Glutamatergic neuron (in vitro differentiated cells): Measurements from ENCODE around the gene CSGALNACT2. TPM values are rescaled to one million over a fixed set of nuclear protein-coding genes. Genes with fewer than 3 reads are reported as not detected.
"Not testable (repeated sequence)": the region's sequence is repeated elsewhere in the genome, so short reads cannot be mapped to it uniquely, and the experiment has no call there.

ENCODE experiments used
- DNase-seq: peaks from one replicate; pipeline ENCODE4 v3.0.0; 2022
- H3K27ac Mint-ChIP-seq: one replicate; pipeline ENCODE4 v1.8.0; 2020; ENCODE audit warnings: mild to moderate bottlenecking, mixed read lengths, inconsistent platforms; ENCODE audit not compliant: unreplicated experiment
- H3K27me3 Mint-ChIP-seq: one replicate; pipeline ENCODE4 v1.8.0; 2020; ENCODE audit warnings: mild to moderate bottlenecking, moderate library complexity, mixed read lengths, inconsistent platforms; ENCODE audit not compliant: unreplicated experiment
- H3K36me3 Mint-ChIP-seq: one replicate; pipeline ENCODE4 v1.8.0; 2020; ENCODE audit warnings: mild to moderate bottlenecking, mixed read lengths, inconsistent platforms; ENCODE audit not compliant: unreplicated experiment
- H3K4me1 Mint-ChIP-seq: one replicate; pipeline ENCODE4 v1.8.0; 2020; ENCODE audit warnings: mild to moderate bottlenecking, low read depth, mixed read lengths, inconsistent platforms; ENCODE audit not compliant: unreplicated experiment
- H3K4me3 Mint-ChIP-seq: one replicate; pipeline ENCODE4 v1.8.0; 2020; ENCODE audit warnings: mild to moderate bottlenecking, mixed read lengths, inconsistent platforms; ENCODE audit not compliant: unreplicated experiment
- H3K9me3 Mint-ChIP-seq: one replicate; pipeline ENCODE4 v1.8.0; 2020; ENCODE audit warnings: mild to moderate bottlenecking, moderate library complexity, mixed read lengths, inconsistent platforms; ENCODE audit not compliant: unreplicated experiment
- total RNA-seq: library from RNA; stranded (reverse); fragmentation: NEBNext Ultra II Directional; extraction: Animal tissue kit (Norgen Biotek cat#: 25700); gene quantifications from one replicate; pipeline ENCODE4 v1.2.1, GENCODE V29; 2021; ENCODE audit not compliant: unreplicated experiment
- TF ChIP-seq, protein P1 (sequence below): fragments of 200-600 bp; sonication (generic); IDR thresholded peaks from one replicate; pipeline ENCODE4 v1.5.0; 2021; ENCODE audit not compliant: partially characterized antibody, unreplicated experiment

CSGALNACT2 gene
- total RNA-seq, 1 donor from 2014 or later = 28.3 TPM

DNA sequence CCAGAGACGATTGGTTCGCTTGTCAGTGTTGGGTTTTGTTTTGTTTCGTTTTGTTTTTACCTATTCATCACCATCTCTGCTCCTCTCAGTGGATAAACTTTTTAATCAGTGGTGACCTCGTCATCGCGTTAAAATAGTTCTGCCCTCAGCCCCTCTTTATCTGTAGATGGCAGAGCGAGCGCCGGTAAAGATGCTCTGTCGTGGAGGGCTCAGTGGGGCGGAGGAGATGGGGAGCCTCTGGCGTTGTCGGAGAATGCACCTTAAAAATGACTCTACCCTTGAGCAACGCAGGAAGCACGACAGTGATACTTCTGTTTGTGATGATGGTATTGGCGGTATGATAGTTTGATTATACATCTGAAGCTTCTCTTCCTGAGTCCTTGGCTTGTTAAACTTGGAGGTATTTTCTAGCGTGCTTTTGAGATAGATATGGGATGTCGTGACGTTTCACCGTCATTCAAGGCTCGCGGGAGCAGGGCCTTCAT, 554 bp downstream of the CSGALNACT2 start:
- H3K27ac Mint-ChIP-seq = peak overlapping the region; percentile 92
- DNase-seq = peak; percentile 50
- TF ChIP-seq, protein P1, sequence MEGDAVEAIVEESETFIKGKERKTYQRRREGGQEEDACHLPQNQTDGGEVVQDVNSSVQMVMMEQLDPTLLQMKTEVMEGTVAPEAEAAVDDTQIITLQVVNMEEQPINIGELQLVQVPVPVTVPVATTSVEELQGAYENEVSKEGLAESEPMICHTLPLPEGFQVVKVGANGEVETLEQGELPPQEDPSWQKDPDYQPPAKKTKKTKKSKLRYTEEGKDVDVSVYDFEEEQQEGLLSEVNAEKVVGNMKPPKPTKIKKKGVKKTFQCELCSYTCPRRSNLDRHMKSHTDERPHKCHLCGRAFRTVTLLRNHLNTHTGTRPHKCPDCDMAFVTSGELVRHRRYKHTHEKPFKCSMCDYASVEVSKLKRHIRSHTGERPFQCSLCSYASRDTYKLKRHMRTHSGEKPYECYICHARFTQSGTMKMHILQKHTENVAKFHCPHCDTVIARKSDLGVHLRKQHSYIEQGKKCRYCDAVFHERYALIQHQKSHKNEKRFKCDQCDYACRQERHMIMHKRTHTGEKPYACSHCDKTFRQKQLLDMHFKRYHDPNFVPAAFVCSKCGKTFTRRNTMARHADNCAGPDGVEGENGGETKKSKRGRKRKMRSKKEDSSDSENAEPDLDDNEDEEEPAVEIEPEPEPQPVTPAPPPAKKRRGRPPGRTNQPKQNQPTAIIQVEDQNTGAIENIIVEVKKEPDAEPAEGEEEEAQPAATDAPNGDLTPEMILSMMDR = no peak
- peaks cover 32% of the 10 kb centered on the region for H3K4me1 Mint-ChIP-seq
- no peaks in the 10 kb centered on the region for H3K36me3 Mint-ChIP-seq
- peaks cover 18% of the 10 kb centered on the region for H3K27me3 Mint-ChIP-seq
- peaks cover 19% of the 10 kb centered on the region for H3K9me3 Mint-ChIP-seq
- peak overlapping the region; percentile 92 for H3K4me3 Mint-ChIP-seq

DNA sequence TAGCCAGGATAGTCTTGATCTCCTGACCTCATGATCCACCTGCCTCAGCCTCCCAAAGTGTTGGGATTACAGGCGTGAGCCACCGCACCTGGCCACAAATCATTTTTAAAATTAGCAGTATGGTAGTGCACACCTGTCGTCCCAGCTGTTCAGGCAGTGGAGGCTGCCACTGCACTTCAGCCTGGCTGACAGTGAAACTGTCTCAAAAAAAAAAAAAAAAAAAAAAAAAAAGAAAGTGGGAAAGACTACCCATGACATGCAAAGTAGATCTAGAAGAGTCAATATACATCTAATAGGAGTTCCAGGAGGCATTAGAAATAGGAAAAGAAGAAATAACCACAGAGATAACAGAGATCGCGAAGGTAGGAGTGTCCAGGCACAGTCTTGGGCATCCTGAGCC, 3.2 kb downstream of the CSGALNACT2 start:
- TF ChIP-seq, protein P1 = no peak
- Mint-ChIP-seq H3K9me3 (peaks cover 19% of the 10 kb centered on the region), H3K27ac (no peak overlapping the region), H3K27me3 (peaks cover 15% of the 10 kb centered on the region), H3K36me3 (no peaks in the 10 kb centered on the region), H3K4me1 (peaks cover 23% of the 10 kb centered on the region), H3K4me3 (no peak overlapping the region)
- no peak for DNase-seq

DNA sequence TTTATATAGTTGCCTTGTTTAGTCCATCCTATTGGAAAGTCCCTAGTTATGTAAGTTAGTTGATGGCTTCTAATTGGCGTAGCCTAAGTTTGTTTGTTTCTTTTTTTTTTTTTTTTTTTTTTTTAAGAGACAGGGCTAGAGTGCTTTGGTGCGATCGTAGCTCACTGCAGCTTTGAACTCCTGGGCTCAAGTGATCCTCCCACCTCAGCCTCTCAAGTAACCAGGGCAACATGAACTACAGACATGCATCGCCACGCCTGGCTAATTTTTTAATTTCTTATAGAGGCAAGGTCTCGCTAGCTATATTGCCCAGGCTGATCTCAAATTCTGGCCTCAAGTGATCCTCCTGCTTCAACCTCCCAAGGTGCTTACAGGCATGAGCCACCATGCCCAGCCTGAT, 7.1 kb downstream of the CSGALNACT2 start:
- Mint-ChIP-seq H3K27me3 (no peaks in the 10 kb centered on the region), H3K9me3 (peaks cover 3% of the 10 kb centered on the region), H3K4me3 (no peak overlapping the region), H3K4me1 (peaks cover 16% of the 10 kb centered on the region), H3K27ac (no peak overlapping the region), H3K36me3 (peaks cover 10% of the 10 kb centered on the region)
- no peak for DNase-seq
- TF ChIP-seq, protein P1 = no peak

DNA sequence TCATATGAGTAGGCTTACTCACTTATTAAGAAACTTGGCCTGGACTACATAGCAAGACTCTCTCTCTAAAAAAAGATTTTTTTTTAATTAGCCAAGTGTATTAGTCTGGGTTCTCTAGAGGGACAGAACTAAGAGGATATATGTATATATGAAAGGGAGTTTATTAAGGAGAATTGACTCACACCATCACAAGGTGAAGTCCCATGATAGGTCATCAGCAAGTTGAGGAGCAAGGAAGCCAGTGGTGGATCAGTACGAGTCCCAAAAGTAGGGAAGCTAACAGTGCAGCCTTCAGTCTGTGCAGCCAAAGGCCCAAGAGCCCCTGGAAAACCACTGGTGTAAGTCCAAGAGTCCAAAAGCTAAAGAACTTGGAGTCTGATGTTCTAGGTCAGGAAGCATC, 7.7 kb downstream of the CSGALNACT2 start:
- H3K27me3 Mint-ChIP-seq, DNase-seq, H3K4me3 Mint-ChIP-seq, H3K9me3 Mint-ChIP-seq, H3K27ac Mint-ChIP-seq, H3K36me3 Mint-ChIP-seq: not testable (repeated sequence)
- peaks cover 17% of the 10 kb centered on the region for H3K4me1 Mint-ChIP-seq

DNA sequence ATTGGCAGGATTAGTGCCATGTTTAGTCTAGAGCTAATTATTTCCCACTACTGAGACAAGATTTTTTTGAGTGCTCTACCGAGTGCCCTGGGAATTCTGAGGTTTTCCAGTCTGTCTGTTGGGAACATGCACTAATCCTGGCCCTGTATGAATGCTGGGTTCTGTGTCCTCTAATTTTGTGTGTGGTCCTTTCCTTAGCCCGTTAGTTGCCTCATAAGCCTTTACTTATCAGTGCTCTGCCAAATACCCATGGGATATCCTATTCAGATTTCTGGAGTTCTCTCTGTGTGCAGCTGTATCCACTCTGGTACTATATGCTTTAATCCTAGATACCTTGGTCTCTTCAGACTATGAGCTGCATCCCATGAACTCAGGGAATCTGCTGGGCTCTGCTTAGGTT, 13.1 kb downstream of the CSGALNACT2 start:
- TF ChIP-seq, protein P1 = no peak
- Mint-ChIP-seq H3K27ac (peak overlapping the region; percentile 75), H3K36me3 (peaks cover 10% of the 10 kb centered on the region), H3K27me3 (no peaks in the 10 kb centered on the region), H3K9me3 (no peaks in the 10 kb centered on the region), H3K4me3 (peak overlapping the region; percentile 54), H3K4me1 (peaks cover 15% of the 10 kb centered on the region)
- DNase-seq = no peak
